Measurements from ENCODE around the gene SLC2A5. TPM values are rescaled to one million over a fixed set of nuclear protein-coding genes. Genes with fewer than 3 reads are reported as not detected.
"Not testable (repeated sequence)": the region's sequence is repeated elsewhere in the genome, so short reads cannot be mapped to it uniquely, and the experiment has no call there.

SLC2A5 gene
- polyA plus RNA-seq, 4 donors = 0.60 to 1.1 (median 0.90) TPM

GRCh38 chr1:9010781-9011323, 58.6 kb downstream of the SLC2A5 start:
- no peak for DNase-seq (ENCODE audit: low read depth in 4 of 4, low spot score in 2 of 4)

DNA sequence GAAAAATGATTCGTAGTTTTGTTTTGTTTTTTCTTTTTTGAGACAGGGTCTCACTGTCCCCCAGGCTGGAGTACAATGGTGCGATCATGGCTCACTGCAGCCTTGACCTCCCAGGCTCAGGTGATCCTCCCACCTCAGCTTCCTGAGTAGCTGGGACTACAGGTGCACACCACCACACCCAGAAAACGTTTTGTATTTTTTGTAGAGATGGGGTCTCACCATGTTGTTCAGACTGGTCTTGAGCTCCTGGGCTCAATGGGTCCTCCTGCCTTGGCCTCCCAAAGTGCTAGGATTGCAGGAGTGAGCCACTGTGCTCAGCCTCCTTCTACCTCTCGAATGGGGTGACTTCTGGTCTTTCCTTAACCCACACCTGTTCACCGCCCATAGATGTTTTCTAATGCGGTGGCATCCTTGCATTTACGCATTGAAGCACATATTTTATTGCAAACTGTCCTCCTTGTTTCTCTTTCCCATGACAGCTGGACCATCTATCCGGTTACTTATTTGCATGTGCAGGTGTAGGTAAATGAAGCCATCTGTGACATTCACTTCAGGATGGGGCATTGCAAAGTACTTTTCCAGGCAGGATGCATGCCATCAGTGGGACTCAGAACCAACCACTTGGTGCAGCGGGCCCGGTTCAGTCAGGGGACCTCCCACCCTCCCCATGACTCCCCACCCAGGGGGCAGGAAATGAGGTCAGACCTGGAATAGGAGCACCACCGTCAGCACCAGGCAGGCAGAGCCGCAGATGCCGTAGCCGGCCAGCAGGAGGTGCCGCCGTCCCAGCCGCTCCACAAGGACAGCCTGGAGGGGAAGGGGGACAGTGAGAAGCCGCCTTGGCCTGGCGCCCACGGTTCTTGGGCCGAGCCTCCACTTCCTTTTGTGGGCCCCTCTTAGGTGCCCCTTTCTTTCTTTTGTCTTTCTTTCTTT, 59.7 kb downstream of the SLC2A5 start:
- DNase-seq (ENCODE audit: low read depth in 4 of 4, low spot score in 2 of 4) = no peak

DNA sequence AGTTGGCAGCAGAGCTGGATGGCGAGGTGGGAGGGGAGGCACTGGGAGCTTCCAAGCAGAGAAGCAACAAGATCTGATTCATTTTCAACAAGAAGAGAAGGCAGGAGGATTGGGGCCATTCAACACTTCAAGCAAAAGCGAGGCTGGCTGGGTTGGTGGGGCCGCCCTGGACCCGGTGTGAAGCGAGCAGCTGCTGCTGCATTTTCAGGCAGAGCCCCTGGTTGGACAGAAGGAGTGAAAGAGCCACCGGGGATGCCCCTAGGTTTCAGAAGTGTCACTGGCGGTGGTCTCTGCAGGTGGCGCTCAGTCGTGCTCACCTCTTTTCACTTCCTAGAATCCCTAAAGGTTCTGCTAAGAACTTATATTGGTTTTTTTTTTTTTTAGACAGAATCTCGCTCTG, 61.2 kb downstream of the SLC2A5 start:
- no peak for DNase-seq (ENCODE audit: low read depth in 4 of 4, low spot score in 2 of 4)

DNA sequence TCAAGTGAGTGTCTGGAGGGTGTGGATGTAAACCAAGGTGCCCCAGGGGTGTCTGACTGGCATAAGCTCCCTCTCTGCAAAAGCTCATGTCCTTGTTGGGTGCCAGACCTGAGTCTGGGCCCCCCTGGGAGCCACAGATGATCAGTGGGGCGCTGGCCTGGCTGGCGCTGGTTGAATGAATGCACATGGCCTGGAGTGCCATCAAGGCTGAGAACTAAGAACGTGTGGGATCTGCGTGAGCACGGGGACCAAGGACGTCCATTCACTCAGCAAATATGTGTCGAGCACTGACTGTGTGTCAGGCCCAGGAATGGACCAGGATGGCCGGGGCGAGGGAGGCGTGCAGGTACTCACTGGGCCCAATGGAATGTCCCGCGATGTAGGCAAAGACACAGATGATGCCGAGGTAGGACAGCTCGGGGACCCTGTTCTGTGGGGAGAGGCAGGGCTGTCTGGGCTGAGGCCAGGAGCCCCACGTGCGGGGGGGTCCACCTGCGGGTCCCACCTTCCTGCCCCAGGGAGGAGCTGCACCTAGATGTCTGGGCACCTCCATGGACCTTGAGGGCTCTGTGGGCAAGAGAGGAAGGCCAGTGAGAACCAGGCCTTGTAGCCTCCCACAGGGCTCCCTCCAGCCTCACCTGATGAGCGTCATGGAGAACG, 62.3 kb downstream of the SLC2A5 start:
- DNase-seq (ENCODE audit: low read depth in 4 of 4, low spot score in 2 of 4) = no peak

DNA sequence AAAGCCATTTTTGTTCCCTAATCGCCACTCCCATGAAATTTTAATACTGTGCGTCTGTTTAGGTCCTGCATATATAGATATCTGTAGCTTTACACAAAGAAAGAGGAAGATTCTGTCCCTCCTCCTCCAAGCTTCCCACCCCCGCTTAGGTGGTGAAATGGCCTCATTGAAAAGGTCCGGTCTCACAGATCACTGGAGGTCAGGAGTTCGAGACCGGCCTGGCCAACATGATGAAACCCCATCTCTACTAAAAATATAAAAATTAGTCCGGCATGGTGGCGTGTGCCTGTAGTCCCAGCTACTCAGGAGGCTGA, 64.1 kb downstream of the SLC2A5 start:
- no peak for DNase-seq (ENCODE audit: low read depth in 4 of 4, low spot score in 2 of 4)

DNA sequence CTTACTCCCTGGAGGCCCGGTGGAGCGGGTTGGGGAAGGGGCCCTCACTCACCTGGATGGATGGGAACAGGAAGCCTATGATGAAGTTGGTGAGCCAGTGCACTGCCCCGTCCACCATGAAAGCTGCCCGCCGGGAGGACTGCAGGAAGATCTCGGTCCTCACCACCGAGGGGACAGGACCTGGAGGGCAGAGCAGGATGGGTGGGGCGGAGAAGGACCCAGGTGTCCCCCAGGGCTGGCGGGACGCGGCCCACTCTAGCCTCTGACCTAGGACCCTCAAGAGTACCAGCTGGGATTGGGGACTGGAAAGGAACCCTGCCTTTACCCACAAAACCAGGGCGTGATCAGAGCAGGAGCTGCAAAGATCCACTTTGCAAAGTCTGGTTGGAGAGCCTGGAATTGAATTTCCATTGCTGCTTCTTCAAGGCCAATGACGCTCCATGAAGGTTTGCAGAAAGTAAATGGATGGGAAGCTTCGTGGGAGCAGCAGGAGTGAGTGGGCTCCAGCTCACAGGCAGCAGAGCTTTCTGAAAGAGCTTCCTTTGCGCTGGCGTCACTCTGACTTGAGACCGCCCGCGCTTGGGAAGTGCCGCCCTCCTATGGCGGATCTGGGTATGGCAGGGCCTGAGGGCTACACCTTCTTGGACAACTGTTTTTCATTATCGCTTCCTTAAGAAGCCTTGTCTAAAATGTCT, 64.6 kb downstream of the SLC2A5 start:
- DNase-seq (ENCODE audit: low read depth in 4 of 4, low spot score in 2 of 4) = peak in 3 of 4 donors; percentile 52 to 65 (median 53)

DNA sequence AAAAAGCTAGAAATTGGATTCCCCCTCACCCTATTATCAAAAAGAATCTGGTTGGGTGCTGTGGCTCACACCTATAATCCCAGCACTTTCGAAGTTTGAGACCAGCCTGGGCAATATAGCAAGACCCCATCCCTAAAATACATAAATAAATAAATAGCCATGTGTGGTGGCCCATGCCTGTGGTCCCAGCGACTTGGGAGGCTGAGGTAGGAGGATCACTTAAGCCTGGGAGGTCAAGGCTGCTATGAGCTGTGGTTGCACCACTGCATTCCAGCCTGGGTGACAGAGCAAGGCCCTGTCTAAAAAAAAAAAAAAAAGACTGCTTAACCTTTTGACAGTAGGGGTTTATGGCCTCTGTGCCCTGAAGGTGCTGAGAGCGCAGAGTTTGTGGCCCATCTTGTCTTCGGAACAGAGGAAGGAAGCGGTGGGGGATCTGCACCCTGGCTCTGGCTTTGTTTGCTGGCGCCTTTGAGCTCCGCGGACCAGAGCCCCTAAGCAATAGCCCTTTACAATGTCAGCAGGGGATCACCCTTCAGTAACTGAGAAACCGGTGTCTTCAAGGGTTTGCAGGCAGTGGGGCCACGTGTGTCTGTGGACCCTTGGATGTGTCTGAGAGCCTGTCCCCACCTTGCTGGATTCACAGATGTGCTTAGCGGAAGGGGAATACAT, 65.3 kb downstream of the SLC2A5 start:
- DNase-seq (ENCODE audit: low read depth in 4 of 4, low spot score in 2 of 4) = no peak

DNA sequence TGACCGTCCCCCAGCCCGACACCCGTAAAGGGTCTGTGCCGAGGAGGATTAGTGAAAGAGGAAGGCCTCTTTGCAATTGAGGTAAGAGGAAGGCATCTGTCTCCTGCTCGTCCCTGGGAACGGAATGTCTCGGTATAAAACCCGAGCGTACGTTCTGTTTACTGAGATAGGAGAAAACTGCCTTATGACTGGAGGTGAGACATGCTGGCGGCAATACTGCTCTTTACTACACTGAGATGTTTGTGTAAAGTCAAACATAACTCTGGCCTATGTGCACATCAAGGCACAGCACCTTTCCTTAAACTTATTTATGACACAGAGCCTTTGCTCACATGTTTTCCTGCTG, 67.2 kb downstream of the SLC2A5 start:
- not testable (repeated sequence) for DNase-seq (ENCODE audit: low read depth in 4 of 4, low spot score in 2 of 4)

DNA sequence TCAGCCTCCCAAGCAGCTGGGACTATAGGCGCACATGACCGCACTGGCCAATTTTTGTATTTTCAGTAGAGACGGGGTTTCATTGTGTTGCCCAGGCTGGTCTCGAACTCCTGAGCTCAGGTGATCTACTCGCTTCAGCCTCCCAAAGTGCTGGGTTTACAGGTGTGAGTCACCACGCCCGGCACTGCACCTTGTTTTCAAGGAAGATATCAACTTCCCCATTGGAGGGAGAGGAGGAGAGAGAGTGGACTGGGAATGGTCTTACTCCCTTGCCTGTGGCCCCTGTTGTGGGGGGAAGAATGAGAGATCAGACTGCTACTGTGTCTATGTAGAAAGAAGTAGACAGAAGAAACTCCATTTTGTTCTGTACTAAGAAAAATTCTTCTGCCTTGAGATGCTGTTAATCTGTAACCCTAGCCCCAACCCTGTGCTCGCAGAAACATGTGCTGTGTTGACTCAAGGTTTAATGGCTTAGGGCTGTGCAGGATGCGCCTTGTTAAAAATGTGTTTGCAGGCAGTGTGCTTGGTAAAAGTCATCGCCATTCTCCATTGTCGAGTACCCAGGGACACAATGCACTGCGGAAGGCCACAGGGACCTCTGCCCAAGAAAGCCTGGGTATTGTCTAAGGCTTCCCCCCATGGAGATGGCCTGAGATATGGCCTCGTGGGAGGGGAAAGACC, 67.8 kb downstream of the SLC2A5 start:
- not testable (repeated sequence) for DNase-seq (ENCODE audit: low read depth in 4 of 4, low spot score in 2 of 4)

GRCh38 chr1:8993962-8994675, 75.3 kb downstream of the SLC2A5 start:
- not testable (repeated sequence) for DNase-seq (ENCODE audit: low read depth in 4 of 4, low spot score in 2 of 4)

- no peak for DNase-seq (ENCODE audit: low read depth in 4 of 4, low spot score in 2 of 4)
Observed at GRCh38 chr1:8992936-8993687, 76.3 kb downstream of the SLC2A5 start.

- DNase-seq (ENCODE audit: low read depth in 4 of 4, low spot score in 2 of 4) = no peak
Observed at GRCh38 chr1:8989821-8990220, 79.6 kb downstream of the SLC2A5 start.

DNA sequence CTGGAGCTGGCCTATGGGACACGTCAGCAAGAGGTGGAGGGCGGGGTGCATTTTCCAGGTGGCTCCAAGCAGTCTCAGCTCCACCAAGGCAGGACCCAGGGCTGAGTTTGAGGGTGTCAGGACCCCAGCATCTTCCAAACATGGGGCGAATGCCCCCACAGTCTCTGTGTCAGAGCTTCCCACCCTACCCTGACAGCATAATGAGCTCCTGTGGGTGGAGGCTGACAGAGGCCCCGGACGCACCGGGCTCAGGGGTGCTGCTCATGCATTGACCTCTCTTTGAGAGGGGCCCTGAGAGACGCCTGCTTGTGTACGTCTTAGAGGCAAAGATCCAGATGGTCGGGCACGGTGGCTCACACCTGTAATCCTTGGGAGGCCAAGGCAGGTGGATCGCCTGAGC, 80.4 kb downstream of the SLC2A5 start:
- no peak for DNase-seq (ENCODE audit: low read depth in 4 of 4, low spot score in 2 of 4)

DNA sequence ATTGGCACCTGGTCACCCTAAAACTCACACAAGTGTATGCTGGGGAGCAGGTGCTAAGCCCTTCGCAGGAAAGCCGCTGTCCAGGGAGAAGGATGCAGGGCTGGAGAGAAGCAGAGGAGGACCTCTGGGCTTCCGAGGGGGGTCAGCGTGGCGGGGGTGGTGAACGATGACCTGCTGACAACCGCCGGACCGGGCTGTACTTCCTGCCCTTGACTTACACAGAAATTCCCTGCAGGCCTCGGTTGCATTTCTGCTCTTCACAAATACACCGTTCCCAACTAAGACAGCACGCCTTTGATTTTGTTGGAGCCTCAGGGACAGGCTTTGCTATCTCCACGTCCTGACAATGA, 80.8 kb downstream of the SLC2A5 start:
- DNase-seq (ENCODE audit: low read depth in 4 of 4, low spot score in 2 of 4) = no peak

DNA sequence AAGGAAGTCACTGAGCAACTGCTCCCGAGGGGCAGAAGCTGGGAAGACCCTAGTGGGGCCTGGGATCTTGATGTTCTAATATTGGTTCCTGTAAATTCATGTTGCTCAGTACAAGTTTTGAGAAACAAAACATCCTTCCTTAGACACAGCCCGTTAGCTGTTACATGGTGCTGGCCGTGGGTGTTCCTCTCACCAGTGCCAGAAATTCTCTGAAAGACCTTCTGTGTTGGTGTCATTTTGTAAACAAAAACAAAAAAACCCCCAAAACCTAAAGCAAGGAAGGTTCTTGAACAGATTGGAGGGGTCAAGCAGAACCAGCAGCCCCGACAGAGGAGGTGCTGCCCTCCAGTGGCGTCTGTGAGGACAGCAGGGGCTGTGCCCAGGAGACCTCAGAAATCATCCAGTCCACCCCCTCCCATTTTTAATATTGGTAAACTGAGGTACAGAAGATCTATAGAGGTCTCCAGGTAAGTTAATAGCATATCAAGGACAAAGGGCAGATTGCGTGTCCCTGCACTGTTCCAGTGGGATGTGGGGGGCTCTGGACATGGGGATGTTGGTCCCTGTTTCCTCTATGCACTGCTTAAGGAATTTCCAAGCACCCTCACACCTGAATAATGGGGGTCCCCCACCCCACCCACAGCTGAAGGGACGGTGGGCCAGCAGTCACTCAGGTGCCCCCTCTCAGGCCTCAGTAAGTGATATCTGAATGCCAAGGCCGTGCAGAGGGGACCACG, 81.4 kb downstream of the SLC2A5 start:
- peak in 1 of 4 donors; percentile 23 for DNase-seq (ENCODE audit: low read depth in 4 of 4, low spot score in 2 of 4)

DNA sequence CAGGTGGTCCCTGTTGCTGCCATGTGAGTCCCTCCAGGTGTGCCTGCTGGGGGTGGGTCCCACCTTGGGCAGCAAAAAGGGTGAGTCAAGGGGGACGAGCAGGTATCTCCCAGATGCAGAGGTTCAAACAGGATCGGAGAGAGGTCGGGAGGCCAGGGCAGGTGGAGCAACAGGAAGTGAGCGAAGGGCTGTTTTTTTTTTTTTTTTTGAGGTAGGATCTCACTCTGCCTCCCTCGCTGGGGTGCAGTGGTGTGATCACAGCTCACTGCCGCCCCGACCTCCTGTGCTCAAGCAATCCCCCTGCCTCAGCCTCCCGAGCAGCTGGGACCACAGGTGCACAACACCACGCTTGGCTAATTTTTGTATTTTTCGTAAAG, 82.6 kb downstream of the SLC2A5 start:
- DNase-seq (ENCODE audit: low read depth in 4 of 4, low spot score in 2 of 4) = no peak

DNA sequence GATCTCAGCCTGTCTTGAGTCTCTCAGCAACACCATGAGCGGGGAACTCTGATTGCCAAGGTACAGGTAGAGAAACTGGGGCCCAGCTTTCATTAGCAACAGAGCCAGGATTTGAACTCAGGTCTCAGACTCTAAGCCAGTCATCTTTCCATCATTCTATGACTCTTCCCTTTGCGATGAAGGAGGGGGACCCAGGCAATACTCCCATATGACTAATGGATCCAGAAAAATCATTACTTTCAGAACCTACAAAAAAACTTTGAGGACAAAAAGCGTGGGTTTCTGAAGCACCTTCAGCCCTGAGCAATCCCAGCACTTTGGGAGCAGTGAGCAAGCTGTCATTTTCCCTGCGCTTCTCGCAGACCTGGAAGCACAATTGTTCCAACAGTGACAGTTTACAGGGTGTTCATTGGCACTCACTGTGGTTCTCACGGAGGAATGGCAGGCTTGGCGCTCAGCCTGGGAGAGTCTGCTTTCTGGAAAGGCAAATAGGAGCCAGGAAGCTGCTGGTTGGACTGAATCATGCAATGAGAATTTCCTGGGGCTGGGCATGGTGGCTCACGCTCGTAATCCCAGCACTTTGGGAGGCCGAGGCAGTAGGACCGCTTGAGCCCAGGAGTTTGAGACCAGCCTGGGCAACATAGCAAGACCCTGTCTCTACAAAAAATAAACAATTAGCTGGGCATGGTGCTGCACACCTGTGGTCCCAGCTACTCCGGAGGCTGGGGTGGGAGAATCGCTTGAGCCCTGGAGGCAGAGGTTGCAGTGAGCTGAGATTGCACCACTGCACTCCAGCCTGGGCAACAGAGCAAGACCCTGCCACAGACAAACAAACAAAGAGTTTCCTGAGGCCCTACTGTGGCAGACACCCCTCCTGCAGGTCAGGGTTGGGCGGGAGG, 83.3 kb downstream of the SLC2A5 start:
- DNase-seq (ENCODE audit: low read depth in 4 of 4, low spot score in 2 of 4) = no peak

All from left renal cortex interstitium (tissue), 4 donors.